B cell (primary cell): ENCODE data around the gene RPL6. TPM values are rescaled to one million over a fixed set of nuclear protein-coding genes. Genes with fewer than 3 reads are reported as not detected.

Source experiments
- ATAC-seq: fragments of 200-7000 bp; cut with Tn5 transposase; one replicate; pipeline ENCODE4 v1.10.0; 2021; ENCODE audit warnings: low read depth, mild to moderate bottlenecking, moderate number of reproducible peaks, moderate library complexity
- CTCF ChIA-PET: fragments of 350-600 bp; sonication (Branson Sonifier 250); formaldehyde crosslinking; loops from one replicate; lab custom pipeline; 2021; ENCODE audit warnings: antibody characterized with exemption, inconsistent platforms; lab: Charles Lee
- POLR2A ChIA-PET: fragments of 350-600 bp; sonication (Branson Sonifier 250); formaldehyde crosslinking; loops from one replicate; lab custom pipeline; 2021; ENCODE audit warnings: antibody characterized with exemption; lab: Charles Lee
- DNase-seq: peaks from one replicate; pipeline ENCODE4 v3.0.0; 2013
- H2AFZ ChIP-seq: 2 replicates; pipeline ENCODE4 v1.6.1; 2012; ENCODE audit warnings: mild to moderate bottlenecking, low read depth, low read length; ENCODE audit not compliant: insufficient read depth, poor library complexity, severe bottlenecking
- H3K27ac ChIP-seq, 2 donors: 1 replicate in 1 of 2; 2 replicates in 1 of 2; pipeline ENCODE4 v1.5.1; 2012 to 2013; ENCODE audit warnings: low read length in 2 of 2, mild to moderate bottlenecking in 2 of 2, moderate library complexity in 1 of 2
- H3K27me3 ChIP-seq, 4 experiments: fragments of 200-600 bp in 1 of 4; sonication (generic) in 1 of 4; replicated peaks in 1 of 4; 1 replicate in 2 of 4; 2 replicates in 2 of 4; pipeline versions ENCODE4 v1.6.1 to v1.7.0; 2013 to 2016; ENCODE audit warnings: low read length in 3 of 4, mild to moderate bottlenecking in 2 of 4, mixed read lengths in 1 of 4, moderate library complexity in 1 of 4; ENCODE audit not compliant: insufficient read depth in 4 of 4, control insufficient read depth in 3 of 4; ENCODE audit errors: control extremely low read depth in 1 of 4
- H3K36me3 ChIP-seq, 2 experiments: replicated peaks in 1 of 2; 1 replicate in 1 of 2; 2 replicates in 1 of 2; pipeline versions ENCODE4 v1.6.1 to v1.7.1; 2013; ENCODE audit warnings: low read length in 1 of 2; ENCODE audit not compliant: insufficient read depth in 2 of 2, control insufficient read depth in 1 of 2; ENCODE audit errors: control extremely low read depth in 1 of 2, extremely low read depth in 1 of 2
- H3K4me1 ChIP-seq, 2 donors: fragments of 200-600 bp in 1 of 2; sonication (generic) in 1 of 2; 1 replicate in 1 of 2; 2 replicates in 1 of 2; pipeline versions ENCODE4 v1.5.1 to v1.6.1; 2013 to 2017; ENCODE audit warnings: low read length in 2 of 2; ENCODE audit not compliant: control insufficient read depth in 2 of 2, insufficient read depth in 2 of 2
- H3K4me2 ChIP-seq: replicated peaks from 2 replicates; pipeline ENCODE3; 2012; ENCODE audit warnings: mild to moderate bottlenecking, low read depth, low read length; ENCODE audit not compliant: poor library complexity, severe bottlenecking
- H3K4me3 ChIP-seq, 5 experiments: fragments of 200-600 bp in 1 of 5; sonication (generic) in 1 of 5; 1 replicate in 3 of 5; 2 replicates in 2 of 5; pipeline versions ENCODE4 v1.5.1 to v1.7.0; 2011 to 2016; ENCODE audit warnings: low read length in 4 of 5, mild to moderate bottlenecking in 4 of 5, low read depth in 2 of 5, control low read depth in 1 of 5, moderate library complexity in 1 of 5; ENCODE audit not compliant: insufficient read depth in 1 of 5; ENCODE audit errors: control extremely low read depth in 1 of 5, extremely low read depth in 1 of 5
- H3K79me2 ChIP-seq: fragments of 200-600 bp; sonication (generic); one replicate; pipeline ENCODE4 v1.6.0; 2016; ENCODE audit warnings: low read length; ENCODE audit not compliant: control insufficient read depth, insufficient read depth
- H3K9ac ChIP-seq: fragments of 200-600 bp; sonication (generic); 2 replicates; pipeline ENCODE4 v1.6.1; 2017; ENCODE audit warnings: mild to moderate bottlenecking, low read length, moderate library complexity
- H3K9me3 ChIP-seq, 3 donors: one replicate each; pipeline versions ENCODE4 v1.6.1 to v1.7.1; 2013; ENCODE audit warnings: low read length in 2 of 3; ENCODE audit not compliant: control insufficient read depth in 2 of 3, insufficient read depth in 1 of 3; ENCODE audit errors: control extremely low read depth in 1 of 3
- H4K20me1 ChIP-seq: 2 replicates; pipeline ENCODE4 v1.6.0; 2012; ENCODE audit warnings: mild to moderate bottlenecking, low read length; ENCODE audit not compliant: insufficient read depth, control insufficient read depth, poor library complexity, severe bottlenecking
- H3K27ac Mint-ChIP-seq: one replicate; pipeline ENCODE4 v1.8.0; 2021; ENCODE audit warnings: mixed read lengths
- H3K27me3 Mint-ChIP-seq: one replicate; pipeline ENCODE4 v1.8.0; 2021; ENCODE audit warnings: mixed read lengths
- H3K4me1 Mint-ChIP-seq: one replicate; pipeline ENCODE4 v1.8.0; 2021; ENCODE audit warnings: mixed read lengths
- H3K4me3 Mint-ChIP-seq: one replicate; pipeline ENCODE4 v1.8.0; 2021; ENCODE audit warnings: mixed read lengths
- H3K9me3 Mint-ChIP-seq: one replicate; pipeline ENCODE4 v1.8.0; 2022; ENCODE audit warnings: mixed read lengths; ENCODE audit not compliant: insufficient read depth
- CTCF ChIP-seq: fragments of 200-600 bp; IDR thresholded peaks from one replicate; pipeline ENCODE4 v1.8.0; 2022; ENCODE audit warnings: antibody characterized with exemption, mild to moderate bottlenecking
- EZH2 ChIP-seq: IDR thresholded peaks from 2 replicates; pipeline ENCODE4 v1.6.1; 2012; ENCODE audit warnings: borderline replicate concordance, low read depth, mild to moderate bottlenecking, moderate library complexity, low read length; ENCODE audit not compliant: insufficient read depth, poor library complexity, severe bottlenecking
- WGBS: methylation state at CpG from one replicate; pipeline ENCODE4 v1.1.5; 2013; ENCODE audit warnings: missing lambda C conversion rate; ENCODE audit not compliant: insufficient coverage; 5-methylcytosine and 5-hydroxymethylcytosine counted together
- intact Hi-C: fragments of 100-400 bp; cut with micrococcal nuclease; formaldehyde crosslinking; loops from one replicate; pipeline ENCODE4 v1.10.0; 2022
- polyA plus RNA-seq: library from polyadenylated mRNA; depleted of rRNA; stranded (reverse); fragments of >200 nt; gene quantifications from 2 replicates; pipeline ENCODE4 v1.2.3, GENCODE V29; 2012
- total RNA-seq, 2 donors: library from RNA; stranded (reverse); fragments of 120-200 nt in 1 of 2; gene quantifications; 1 replicate in 1 of 2; 2 replicates in 1 of 2; pipeline versions ENCODE4 v1.2.3 to v1.2.4, GENCODE V29; 2013 to 2022

The RPL6 gene
- total and polyA plus RNA-seq, 2 donors (not counting 1 experiment from before 2014, with no cell fraction given): 1,336 to 1,621 TPM

- no peaks in the 10 kb centered on the region for H3K9me3 ChIP-seq
- H3K27me3 Mint-ChIP-seq: no peaks in the 10 kb centered on the region
- 51% methylated on average over 33 of the region's 34 CpGs for WGBS
- TF ChIP-seq CTCF (no peak), EZH2 (no peak)
- H3K27ac ChIP-seq: peak overlapping the region; percentile 29 to 68
- H3K79me2 ChIP-seq: peaks cover 65% of the 10 kb centered on the region
- CTCF ChIA-PET: interaction anchor here (1.4 kb wide), 1 partner anchor 183 kb away, joined by 4 read pairs; no protein-coding TSS in a partner anchor
- H3K4me3 Mint-ChIP-seq: peak overlapping the region; percentile 97
- H3K36me3 ChIP-seq: no peaks in the 10 kb centered on the region
- peaks cover 19 to 22% of the 10 kb centered on the region in 2 donors for H3K4me1 ChIP-seq
- POLR2A ChIA-PET: no interaction called here
- no peaks in the 10 kb centered on the region for H3K9me3 Mint-ChIP-seq
- peak overlapping the region; percentile 94 for H3K27ac Mint-ChIP-seq
- H3K4me3 ChIP-seq: peak overlapping the region; percentile 44 to 80 (median 71)
- H2AFZ ChIP-seq: peak overlapping the region; percentile 100
- peak overlapping the region; percentile 87 for H3K9ac ChIP-seq
- H3K4me1 Mint-ChIP-seq: peaks cover 28% of the 10 kb centered on the region
- peak overlapping the region; percentile 84 for H3K4me2 ChIP-seq
- intact Hi-C loops: loop anchor here (5.0 kb wide), 1 partner anchor 274 kb away; the partner anchor contains the start of gene NAA25
- no peaks in the 10 kb centered on the region for H3K27me3 ChIP-seq
- ATAC-seq: no peak
- no peak for DNase-seq
- H4K20me1 ChIP-seq: peaks cover 21% of the 10 kb centered on the region
Measured at GRCh38 chr12:112380663-112381405, 28.6 kb downstream of the RPL6 start.

- WGBS: no CpG with 5 or more reads among the region's 5 CpGs
- Histone ChIP-seq H3K27me3 (no peaks in the 10 kb centered on the region), H3K4me2 (no peak overlapping the region), H3K4me1 (peaks cover 3 to 5% of the 10 kb centered on the region in 2 donors), H3K9me3 (no peaks in the 10 kb centered on the region), H3K4me3 (no peak overlapping the region), H2AFZ (no peak overlapping the region), H3K9ac (no peak overlapping the region), H3K79me2 (peaks cover 96% of the 10 kb centered on the region), H3K36me3 (no peaks in the 10 kb centered on the region), H3K27ac (no peak overlapping the region), H4K20me1 (peaks cover 64% of the 10 kb centered on the region)
- Mint-ChIP-seq H3K27ac (no peak overlapping the region), H3K9me3 (no peaks in the 10 kb centered on the region), H3K4me1 (peaks cover 30% of the 10 kb centered on the region), H3K27me3 (no peaks in the 10 kb centered on the region), H3K4me3 (no peak overlapping the region)
- CTCF ChIA-PET: interaction anchor here (0.8 to 1.7 kb wide), 2 partner anchors 12 to 172 kb away, joined by 3 to 8 read pairs; no protein-coding TSS in a partner anchor
- intact Hi-C loops: no loop called here
- ATAC-seq: no peak
- no peak for DNase-seq
- POLR2A ChIA-PET: no interaction called here
- TF ChIP-seq CTCF (no peak), EZH2 (no peak)
Measured at GRCh38 chr12:112375105-112375504, 34.3 kb downstream of the RPL6 start.
